ENCODE measurements around the gene RUNX2.

RUNX2 gene

DNA sequence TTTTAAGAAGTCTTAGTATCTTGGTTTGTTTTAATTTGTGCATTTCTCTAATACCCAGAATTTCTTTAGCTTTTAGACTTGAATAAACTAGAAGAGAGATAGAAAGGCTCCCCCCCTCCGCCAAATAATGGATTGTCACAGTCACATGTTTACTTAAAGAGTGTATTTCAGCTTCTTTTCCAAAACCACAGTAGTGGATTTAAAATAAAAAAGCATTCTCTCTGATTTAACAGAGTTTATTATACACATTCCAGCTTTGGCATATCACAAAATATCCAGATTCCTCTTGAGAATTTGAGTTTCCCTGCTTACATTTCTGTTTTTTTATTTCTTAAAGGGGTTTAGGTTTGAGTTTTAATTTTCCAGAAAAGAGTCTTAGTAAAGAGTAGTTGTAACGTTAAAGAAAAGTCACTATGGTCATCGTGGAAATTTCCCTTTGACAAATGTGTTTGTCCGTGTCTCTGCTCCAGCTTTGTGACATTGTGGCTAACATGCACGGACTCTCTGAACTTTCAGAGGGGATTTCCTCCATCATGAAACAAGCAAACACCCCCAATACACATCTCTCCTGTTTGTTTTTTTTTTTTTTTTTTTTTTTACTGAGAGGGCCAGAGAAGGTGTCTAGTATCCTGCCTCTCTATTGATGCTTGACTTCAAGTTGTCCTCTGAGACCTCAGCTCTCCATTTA, 163.1 kb downstream of the RUNX2 start:
- no peak for DNase-seq

DNA sequence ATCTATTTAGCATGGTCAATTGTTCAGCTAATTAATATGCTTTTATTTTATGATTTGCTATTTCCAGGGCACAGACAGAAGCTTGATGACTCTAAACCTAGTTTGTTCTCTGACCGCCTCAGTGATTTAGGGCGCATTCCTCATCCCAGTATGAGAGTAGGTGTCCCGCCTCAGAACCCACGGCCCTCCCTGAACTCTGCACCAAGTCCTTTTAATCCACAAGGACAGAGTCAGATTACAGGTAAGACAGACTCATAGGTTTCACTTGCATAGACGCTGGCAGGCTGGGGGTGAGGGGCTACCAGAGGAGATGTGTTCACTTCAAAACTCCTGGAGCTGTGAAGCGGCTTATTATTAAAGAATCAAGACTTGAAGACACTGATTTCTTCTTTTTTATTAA, 163.7 kb downstream of the RUNX2 start:
- DNase-seq: no peak

GRCh38 chr6:45493761-45494160, 165.6 kb downstream of the RUNX2 start:
- no peak for DNase-seq

GRCh38 chr6:45494416-45495135, 166.4 kb downstream of the RUNX2 start:
- DNase-seq: no peak

DNA sequence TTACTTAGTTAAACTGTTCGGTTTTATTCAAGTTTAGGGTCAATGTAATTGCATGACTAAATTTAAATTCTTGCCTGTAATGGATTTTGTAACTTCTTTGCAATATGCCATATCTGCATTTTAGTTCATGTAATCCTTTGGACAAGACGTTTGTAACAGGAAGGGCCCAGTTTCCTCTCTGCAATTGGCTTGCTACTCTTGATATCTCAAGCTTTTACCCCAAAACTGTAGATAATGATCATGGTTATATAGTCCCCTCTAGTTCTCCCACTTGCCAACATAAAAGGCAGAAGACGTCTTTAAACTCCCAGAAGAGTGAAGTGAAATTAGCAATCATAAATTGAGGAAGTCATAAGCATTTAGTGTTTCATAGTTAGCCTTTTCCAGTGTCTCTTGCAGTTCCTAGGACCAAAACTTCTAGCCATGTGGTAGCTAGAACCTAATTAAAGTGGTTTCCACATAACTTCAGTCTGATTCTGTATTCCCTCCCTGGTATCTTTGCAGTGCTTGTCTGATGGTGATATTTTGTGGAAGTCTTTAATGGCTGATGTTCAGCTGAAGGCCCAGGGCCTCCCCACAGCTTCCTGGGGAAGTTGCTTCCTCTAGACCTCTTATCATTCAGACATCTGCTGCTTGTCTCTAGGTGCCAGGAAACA, 167.4 kb downstream of the RUNX2 start:
- DNase-seq: no peak

DNA sequence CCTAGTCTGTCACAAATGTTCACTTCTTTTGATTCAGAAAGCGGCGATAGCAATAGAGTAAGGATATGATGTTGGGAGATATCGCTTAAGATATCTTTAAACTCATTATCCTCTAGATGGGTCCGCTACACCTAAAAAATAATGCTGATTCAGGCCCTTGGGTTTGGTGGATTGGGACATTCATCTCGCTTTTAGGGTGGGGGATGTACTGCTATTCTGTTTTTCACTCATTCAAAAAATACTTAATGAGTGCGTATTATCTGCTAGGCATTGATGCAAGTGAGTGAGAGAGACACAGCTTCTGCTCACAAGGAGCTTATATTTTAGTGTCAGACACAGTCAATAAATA, 167.9 kb downstream of the RUNX2 start:
- DNase-seq: no peak

DNA sequence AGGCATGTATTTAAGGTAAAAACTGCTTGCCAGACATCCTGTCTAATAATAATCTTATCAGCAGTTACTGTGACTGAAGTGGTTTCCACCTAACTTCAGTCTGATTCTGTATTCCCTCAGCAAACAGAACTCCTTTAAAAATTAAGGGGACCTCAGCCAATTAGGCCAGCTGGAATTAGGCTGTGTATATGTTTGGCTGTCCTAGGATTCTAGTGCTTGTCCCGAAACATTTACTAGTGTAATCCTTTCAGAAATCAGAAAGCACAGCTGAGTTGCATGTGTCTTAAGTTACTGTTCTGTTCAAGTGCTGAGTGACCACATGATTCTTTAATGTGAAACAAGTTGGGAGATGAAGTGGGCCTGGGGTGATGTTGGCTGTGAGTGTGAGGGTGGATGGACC, 170.5 kb downstream of the RUNX2 start:
- DNase-seq: no peak

- no peak for DNase-seq
Observed at GRCh38 chr6:45500924-45501816, 173.0 kb downstream of the RUNX2 start.

- DNase-seq: no peak
Observed at GRCh38 chr6:45502456-45502855, 174.3 kb downstream of the RUNX2 start.

- DNase-seq: peak; percentile 15
Observed at GRCh38 chr6:45504947-45505346, 176.8 kb downstream of the RUNX2 start.

DNA sequence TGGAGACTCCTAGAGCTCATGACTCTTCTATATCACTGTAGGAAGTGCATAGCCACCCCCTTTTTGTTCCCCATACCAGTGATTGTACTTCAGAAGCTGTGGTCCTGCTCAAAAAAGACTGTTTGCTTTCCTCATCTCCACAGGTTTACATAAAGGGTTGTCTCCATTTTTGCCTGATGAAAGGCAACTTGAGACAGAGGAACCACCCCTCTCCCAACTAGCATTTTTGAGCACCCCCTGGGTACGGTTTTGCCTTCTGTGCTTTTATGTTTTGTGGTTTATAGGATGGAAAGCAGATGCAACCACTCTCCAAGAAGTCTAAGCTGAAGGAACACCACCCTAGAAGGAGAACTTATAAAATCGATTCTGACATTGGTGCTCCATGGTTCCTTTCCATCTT, 177.3 kb downstream of the RUNX2 start:
- DNase-seq: no peak

DNA sequence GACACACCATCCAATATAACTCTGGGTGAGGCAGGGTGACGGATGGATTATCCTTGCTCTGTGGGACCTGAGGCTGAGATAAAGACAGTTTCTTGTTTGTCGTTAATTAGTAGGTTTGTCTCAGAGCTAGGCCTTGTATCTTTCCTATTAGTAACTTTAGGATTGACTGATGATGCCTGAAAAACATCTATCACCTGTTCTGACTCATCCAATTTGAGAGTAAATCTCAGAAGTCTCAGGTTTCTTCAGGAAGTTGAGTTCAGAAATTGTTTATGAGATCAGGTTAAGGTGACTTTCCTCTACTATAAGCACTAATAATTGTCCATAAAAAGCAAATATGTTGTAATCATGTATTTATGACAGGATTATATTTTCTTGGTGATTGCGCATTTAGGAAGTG, 179.1 kb downstream of the RUNX2 start:
- no peak for DNase-seq

DNA sequence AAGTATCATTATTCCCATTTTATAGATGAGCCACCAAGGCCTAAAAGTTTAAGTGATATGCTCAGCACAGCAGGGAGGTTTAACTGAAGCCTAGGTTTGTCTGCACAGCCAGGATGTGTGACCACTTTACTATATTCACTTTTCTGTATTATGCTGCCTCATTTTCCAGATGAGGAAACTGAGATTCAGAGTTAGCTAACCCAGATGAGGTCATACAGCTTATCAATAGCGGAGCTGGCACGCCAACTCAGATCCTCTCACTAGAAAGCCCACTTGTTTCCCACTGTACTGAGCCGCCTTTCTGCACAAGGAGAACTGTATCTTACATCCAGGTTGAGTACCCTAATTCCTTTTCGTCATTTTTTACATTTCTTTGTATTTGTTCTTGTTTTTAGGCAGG, 181.3 kb downstream of the RUNX2 start:
- no peak for DNase-seq

DNA sequence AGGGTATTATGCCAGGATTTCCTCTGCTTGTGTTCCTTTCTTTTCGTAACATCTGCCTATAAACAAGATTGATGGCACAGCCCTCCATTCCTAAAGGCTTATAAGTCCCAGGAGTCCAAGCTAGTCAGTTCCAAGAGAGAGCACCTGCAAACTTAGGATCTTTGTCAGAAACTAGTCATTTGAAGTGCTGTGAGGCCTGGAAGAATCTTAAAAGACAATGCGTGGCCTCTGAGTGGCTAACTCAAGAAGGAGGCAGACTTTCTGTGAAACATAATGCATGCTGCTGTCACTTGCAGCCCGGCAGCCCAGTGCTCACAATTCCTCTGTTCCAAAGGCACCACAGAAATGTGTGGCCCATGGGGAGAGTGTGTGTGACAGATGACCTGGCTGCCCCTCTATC, 184.6 kb downstream of the RUNX2 start:
- no peak for DNase-seq

- peak; percentile 41 for DNase-seq
Observed at GRCh38 chr6:45513213-45513618, 185.1 kb downstream of the RUNX2 start.

DNA sequence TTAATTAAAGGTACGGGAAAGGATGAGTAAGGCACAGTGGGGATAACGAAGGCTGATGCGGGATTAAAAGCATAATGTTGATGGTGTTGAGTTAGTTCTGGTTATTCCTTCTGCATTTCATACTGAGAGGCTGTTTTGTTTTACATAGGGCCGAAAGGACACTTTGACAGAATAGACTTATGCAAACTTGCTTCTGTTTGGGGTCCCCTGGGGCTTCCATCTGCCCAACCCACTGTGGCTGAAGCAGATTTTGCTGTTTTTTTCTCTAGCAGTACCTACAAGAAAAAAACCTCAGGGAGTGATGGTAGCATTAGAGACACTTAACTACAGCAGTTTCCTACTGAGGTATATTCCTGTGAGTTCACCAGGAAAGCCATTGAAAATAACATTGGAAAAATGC, 185.7 kb downstream of the RUNX2 start:
- DNase-seq: no peak

DNA sequence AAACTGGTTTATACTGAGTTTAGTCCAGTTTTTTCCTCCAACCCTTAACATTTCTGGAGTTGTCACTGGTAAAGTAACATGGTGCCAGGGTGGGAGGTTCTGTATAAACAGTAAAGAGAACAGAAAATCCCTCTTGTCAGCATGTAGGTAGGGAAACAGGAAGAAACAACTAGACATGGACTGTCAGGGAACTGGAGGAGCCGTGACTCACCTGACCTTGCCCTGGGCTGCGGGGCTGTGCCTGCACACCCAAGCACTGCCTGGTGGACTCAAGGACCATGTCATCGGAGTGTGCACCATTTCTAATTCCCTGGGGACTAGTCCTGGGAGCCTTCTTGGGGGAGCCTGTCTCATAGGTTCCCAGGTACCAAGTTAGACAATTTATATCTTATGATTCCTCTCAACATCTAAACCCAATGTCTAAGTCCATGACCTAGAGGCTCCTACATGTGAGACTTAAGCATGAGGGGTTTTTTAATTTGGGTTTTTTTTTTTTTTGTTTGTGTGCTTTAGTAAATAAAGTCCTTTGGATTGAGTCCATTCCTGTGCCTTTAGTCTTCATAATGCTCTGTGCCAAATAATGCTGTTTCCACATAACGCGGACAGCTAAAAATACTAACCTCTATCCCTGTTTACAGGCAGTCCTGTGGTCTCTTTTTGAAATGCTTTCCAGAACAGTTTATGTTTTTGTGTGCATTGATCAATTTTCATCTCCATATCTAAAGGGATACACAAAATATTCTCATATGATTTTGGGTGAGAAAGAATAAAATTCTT, 186.5 kb downstream of the RUNX2 start:
- no peak for DNase-seq

GRCh38 chr6:45518013-45518720, 190.0 kb downstream of the RUNX2 start:
- DNase-seq: no peak

DNA sequence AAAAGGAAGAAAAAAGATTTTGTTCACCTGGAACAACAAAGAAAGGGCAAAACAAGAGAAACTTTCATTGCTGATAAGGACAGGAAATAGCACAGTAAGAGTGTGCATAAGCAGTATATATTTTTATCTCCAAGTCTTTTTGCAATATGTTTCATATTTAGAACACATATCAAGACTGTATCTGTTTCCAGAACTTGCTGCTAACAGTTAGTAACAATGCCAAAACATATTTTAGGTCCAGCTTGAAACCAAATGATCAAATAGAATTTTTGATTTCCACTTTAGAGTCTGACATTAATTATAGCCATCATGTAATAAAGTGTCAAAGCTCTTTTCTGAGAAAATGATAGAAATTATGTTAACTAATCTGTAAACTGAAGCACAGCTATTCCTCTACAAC, 193.1 kb downstream of the RUNX2 start:
- no peak for DNase-seq

DNA sequence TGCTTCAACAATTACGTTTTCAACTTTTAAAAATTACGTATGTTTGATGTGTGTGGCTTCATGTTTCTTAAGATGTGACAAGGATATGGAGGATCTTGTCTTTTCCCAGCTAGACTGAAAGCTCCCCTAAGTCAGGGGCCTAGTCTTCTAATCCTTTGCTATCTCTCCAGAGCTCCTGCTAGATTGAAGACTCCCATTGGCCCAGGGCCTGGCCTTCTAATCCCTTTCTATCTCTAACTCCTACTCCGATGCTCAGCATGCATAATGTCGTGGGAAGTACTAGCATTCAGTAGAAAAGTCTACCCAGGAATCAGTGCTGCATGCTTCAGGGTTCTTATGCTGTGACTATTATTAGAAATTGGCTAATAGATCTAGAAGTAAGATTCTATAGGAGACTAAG, 194.4 kb downstream of the RUNX2 start:
- no peak for DNase-seq

- no peak for DNase-seq
Observed at GRCh38 chr6:45527210-45527609, 199.1 kb downstream of the RUNX2 start.

Measured in NCI-H1105 (cell line).